BJ (cell line): ENCODE results near the gene ZNF385B. TPM values are rescaled to one million over a fixed set of nuclear protein-coding genes. Genes with fewer than 3 reads are reported as not detected.

Experiments
- CTCF ChIA-PET: fragments of 350-600 bp; formaldehyde crosslinking; extraction: SDS; loops from one replicate; lab custom pipeline; 2021; ENCODE audit warnings: antibody characterized with exemption, inconsistent platforms; lab: Yijun Ruan, JAX
- POLR2A ChIA-PET: fragments of 300-600 bp; sonication (Branson Sonifier 250); formaldehyde crosslinking; extraction: SDS; loops from one replicate; lab custom pipeline; 2021; ENCODE audit warnings: antibody characterized with exemption; lab: Charles Lee
- DNase-seq: peaks from one replicate; pipeline ENCODE4 v3.0.0-alpha.2; 2011; ENCODE audit warnings: low read depth
- H3K27me3 ChIP-seq: 2 replicates; pipeline ENCODE4 v1.6.0; 2011; ENCODE audit warnings: low read length; ENCODE audit not compliant: control insufficient read depth, insufficient read depth
- H3K36me3 ChIP-seq: 2 replicates; pipeline ENCODE4 v1.5.1; 2011; ENCODE audit warnings: low read length; ENCODE audit not compliant: control insufficient read depth, insufficient read depth
- H3K4me3 ChIP-seq: 2 replicates; pipeline ENCODE4 v1.5.1; 2011; ENCODE audit warnings: low read depth, mild to moderate bottlenecking, control low read depth, low read length
- polyA plus RNA-seq: library from polyadenylated mRNA; depleted of rRNA; stranded (reverse); fragments of >200 nt; gene quantifications from 2 replicates; pipeline ENCODE4 v1.2.3, GENCODE V29; 2011
- TF ChIP-seq, protein P1 (sequence below): IDR thresholded peaks from 2 replicates; pipeline ENCODE4 v1.5.1; 2011; ENCODE audit warnings: low read depth, mild to moderate bottlenecking, control low read depth, inconsistent platforms, low read length, moderate library complexity; ENCODE audit not compliant: insufficient read depth

Gene ZNF385B
- polyA plus RNA-seq, 1 experiment: 0.22 TPM

DNA sequence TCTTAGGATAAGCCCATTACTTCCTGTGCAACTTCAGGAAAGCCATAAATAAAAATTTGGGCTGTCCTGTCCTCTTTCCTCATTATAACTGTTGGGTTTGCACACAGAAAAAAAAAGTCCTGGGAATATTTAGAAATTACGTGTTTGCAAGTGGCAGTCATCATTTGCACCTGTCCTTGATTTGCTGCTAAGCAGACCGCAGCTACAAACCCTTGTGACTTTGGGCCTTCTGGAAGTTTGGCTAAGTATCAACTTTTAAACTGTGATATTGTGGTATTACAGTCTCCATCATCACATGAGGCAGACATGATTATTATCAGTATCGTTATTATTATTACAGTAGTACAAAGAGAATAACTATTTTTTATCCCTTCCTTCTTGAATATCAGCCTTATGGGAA, 336.1 kb downstream of the ZNF385B start:
- ChIA-PET POLR2A (no interaction called here), CTCF (no interaction called here)
- DNase-seq: no peak
- no peak overlapping the region for H3K4me3 ChIP-seq
- H3K27me3 ChIP-seq: no peaks in the 10 kb centered on the region
- TF ChIP-seq, protein P1, sequence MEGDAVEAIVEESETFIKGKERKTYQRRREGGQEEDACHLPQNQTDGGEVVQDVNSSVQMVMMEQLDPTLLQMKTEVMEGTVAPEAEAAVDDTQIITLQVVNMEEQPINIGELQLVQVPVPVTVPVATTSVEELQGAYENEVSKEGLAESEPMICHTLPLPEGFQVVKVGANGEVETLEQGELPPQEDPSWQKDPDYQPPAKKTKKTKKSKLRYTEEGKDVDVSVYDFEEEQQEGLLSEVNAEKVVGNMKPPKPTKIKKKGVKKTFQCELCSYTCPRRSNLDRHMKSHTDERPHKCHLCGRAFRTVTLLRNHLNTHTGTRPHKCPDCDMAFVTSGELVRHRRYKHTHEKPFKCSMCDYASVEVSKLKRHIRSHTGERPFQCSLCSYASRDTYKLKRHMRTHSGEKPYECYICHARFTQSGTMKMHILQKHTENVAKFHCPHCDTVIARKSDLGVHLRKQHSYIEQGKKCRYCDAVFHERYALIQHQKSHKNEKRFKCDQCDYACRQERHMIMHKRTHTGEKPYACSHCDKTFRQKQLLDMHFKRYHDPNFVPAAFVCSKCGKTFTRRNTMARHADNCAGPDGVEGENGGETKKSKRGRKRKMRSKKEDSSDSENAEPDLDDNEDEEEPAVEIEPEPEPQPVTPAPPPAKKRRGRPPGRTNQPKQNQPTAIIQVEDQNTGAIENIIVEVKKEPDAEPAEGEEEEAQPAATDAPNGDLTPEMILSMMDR: no peak
- H3K36me3 ChIP-seq: no peaks in the 10 kb centered on the region

DNA sequence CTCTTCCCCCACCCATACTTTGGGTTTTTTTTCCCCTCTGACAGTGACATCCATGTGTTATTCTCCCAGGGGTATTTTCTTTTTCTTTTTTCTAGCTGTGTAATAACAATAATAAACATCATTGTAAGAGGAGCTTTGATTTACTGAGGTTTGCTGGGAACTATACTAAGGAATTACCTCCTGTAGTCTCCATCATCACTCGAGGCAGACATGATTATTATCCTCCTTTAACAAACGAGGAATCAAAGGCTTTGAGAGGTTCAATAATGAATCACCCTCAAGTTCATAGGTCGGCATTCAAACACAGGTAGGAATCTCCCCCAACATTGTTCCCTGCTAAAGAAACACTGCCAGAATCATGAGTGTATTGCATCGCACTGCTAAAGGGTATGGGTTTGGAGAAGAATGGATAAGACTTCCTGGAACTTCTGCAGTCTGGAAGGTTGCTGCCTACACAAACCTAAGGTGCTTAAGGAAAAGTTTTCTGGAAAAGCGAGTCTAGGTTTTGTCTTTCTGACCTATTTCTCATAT, 336.5 kb downstream of the ZNF385B start:
- Histone ChIP-seq H3K36me3 (no peaks in the 10 kb centered on the region), H3K27me3 (no peaks in the 10 kb centered on the region), H3K4me3 (no peak overlapping the region)
- TF ChIP-seq, protein P1: no peak
- DNase-seq: no peak
- CTCF ChIA-PET: no interaction called here
- POLR2A ChIA-PET: no interaction called here

DNA sequence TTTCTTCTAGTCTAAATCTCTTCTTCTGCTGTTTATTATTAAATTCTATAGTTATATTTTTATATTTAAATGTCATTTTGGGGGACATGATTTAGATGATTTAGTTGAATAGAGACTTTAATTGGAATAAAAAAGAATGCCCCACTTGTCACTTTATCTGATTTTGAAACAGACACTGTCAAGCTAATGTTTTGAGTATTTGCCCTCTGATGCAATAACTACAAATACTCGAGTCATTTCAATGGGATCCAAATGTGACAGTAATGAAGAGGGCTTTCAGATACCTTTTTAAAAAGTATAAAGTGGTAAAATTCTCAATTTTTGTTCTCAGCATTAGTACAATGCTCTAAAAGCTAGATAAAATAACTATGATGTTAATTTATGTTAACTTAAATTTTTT, 339.5 kb downstream of the ZNF385B start:
- Histone ChIP-seq H3K4me3 (no peak overlapping the region), H3K36me3 (no peaks in the 10 kb centered on the region), H3K27me3 (no peaks in the 10 kb centered on the region)
- no peak for DNase-seq
- POLR2A ChIA-PET: no interaction called here
- TF ChIP-seq, protein P1: no peak
- CTCF ChIA-PET: no interaction called here

DNA sequence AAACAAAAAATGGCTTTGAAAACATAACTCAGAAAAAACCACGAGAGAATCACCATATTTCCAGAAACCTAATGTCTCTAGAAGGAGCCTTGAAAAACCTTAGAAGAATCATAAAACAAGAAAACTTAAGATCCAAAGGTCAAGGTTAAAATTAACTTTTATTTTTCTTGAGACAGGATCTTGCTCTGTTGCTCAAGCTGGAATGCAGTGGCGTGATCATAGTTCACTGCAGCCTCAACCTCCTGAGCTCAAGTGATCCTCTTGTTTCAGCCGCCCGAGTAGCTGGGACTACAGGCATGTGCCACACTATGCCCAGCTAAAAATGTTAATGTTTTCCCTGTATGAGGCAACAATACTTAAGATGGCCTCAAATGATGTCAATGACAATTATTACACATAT, 342.6 kb downstream of the ZNF385B start:
- ChIA-PET CTCF (no interaction called here), POLR2A (no interaction called here)

DNA sequence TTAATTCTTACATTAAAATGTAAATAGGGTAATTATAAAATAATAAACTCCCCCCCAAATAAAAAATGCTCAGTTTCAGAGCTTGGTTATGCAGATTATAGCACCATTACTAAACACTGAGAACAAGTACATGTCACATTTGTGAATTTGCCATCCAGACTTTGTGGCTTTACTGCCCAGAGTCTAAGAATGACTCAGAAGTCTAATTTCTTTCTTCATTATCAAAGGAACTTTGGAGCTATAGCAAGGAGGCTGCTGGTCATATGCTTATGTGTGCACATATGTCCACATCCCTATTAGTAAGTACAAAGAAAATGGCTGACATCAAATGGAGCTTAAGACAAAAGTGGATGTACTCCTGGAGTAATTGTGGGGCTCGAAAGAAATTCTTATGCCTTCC, 348.2 kb downstream of the ZNF385B start:
- H3K36me3 ChIP-seq: no peaks in the 10 kb centered on the region
- no peaks in the 10 kb centered on the region for H3K27me3 ChIP-seq
- POLR2A ChIA-PET: no interaction called here
- no peak for DNase-seq
- TF ChIP-seq, protein P1: no peak
- CTCF ChIA-PET: interaction anchor here (1.0 kb wide), 2 partner anchors 14 to 16 kb away, joined by 3 to 4 read pairs; no protein-coding TSS in a partner anchor
- no peak overlapping the region for H3K4me3 ChIP-seq

More for the DNA sequence above, 342.6 kb downstream of the ZNF385B start:
- H3K36me3 ChIP-seq: no peaks in the 10 kb centered on the region
- no peak for DNase-seq
- H3K27me3 ChIP-seq: no peaks in the 10 kb centered on the region
- TF ChIP-seq, protein P1: no peak
- no peak overlapping the region for H3K4me3 ChIP-seq
